ENCODE measurements around the gene OPN1LW.
"Not testable (repeated sequence)": the region's sequence is repeated elsewhere in the genome, so short reads cannot be mapped to it uniquely, and the experiment has no call there.

The OPN1LW gene

GRCh38 chrX:154140742-154141141, 3.3 kb upstream of the OPN1LW start:
- TF ChIP-seq FOXP2 (optimal IDR thresholded peaks at IDR 0.05; ENCODE audit: borderline replicate concordance, extremely low read depth, extremely low read length, insufficient read depth) (no peak), SIN3A (IDR thresholded peaks at IDR 0.05; ENCODE audit: borderline replicate concordance, insufficient read depth, low read length) (no peak), REST (IDR thresholded peaks at IDR 0.05; ENCODE audit: insufficient read depth in 1 of 2, low read depth in 2 of 2, low read length in 2 of 2) (no peak), POLR2AphosphoS5 (IDR thresholded peaks at IDR 0.05; ENCODE audit: low read depth, low read length) (no peak)

- TF ChIP-seq REST (IDR thresholded peaks at IDR 0.05; ENCODE audit: insufficient read depth in 1 of 2, low read depth in 2 of 2, low read length in 2 of 2) (no peak), FOXP2 (optimal IDR thresholded peaks at IDR 0.05; ENCODE audit: borderline replicate concordance, extremely low read depth, extremely low read length, insufficient read depth) (no peak), POLR2AphosphoS5 (IDR thresholded peaks at IDR 0.05; ENCODE audit: low read depth, low read length) (no peak), TAF1 (IDR thresholded peaks at IDR 0.05; ENCODE audit: borderline replicate concordance, insufficient read depth, low read length) (no peak), SIN3A (IDR thresholded peaks at IDR 0.05; ENCODE audit: borderline replicate concordance, insufficient read depth, low read length) (no peak)
Observed at GRCh38 chrX:154142386-154142785, 1.7 kb upstream of the OPN1LW start.

- no peak for TF ChIP-seq REST (IDR thresholded peaks at IDR 0.05; ENCODE audit: insufficient read depth in 1 of 2, low read depth in 2 of 2, low read length in 2 of 2)
Observed at GRCh38 chrX:154142950-154143745, 895 bp upstream of the OPN1LW start.

DNA sequence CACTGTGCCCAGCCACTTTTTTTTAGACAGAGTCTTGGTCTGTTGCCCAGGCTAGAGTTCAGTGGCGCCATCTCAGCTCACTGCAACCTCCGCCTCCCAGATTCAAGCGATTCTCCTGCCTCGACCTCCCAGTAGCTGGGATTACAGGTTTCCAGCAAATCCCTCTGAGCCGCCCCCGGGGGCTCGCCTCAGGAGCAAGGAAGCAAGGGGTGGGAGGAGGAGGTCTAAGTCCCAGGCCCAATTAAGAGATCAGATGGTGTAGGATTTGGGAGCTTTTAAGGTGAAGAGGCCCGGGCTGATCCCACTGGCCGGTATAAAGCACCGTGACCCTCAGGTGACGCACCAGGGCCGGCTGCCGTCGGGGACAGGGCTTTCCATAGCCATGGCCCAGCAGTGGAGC, 38.3 kb downstream of the OPN1LW start, which contains the start of gene OPN1MW:
TSS of gene OPN1MW (plus strand) at position 301 of the 400 bp plus-strand sequence. CDS start at position 383, 82 bp downstream.
- TF ChIP-seq FOXP2 (optimal IDR thresholded peaks at IDR 0.05; ENCODE audit: borderline replicate concordance, extremely low read depth, extremely low read length, insufficient read depth); SIN3A (IDR thresholded peaks at IDR 0.05; ENCODE audit: borderline replicate concordance, insufficient read depth, low read length); REST (IDR thresholded peaks at IDR 0.05; ENCODE audit: insufficient read depth in 1 of 2, low read depth in 2 of 2, low read length in 2 of 2): not testable (repeated sequence)

Data from PFSK-1 (cell line).